WTC11 (cell line): ENCODE data around the gene OCSTAMP. TPM values are rescaled to one million over a fixed set of nuclear protein-coding genes. Genes with fewer than 3 reads are reported as not detected.

Experiments
- ATAC-seq: fragments of 200-7000 bp; cut with Tn5 transposase; 2 replicates; pipeline ENCODE4 v1.10.0; 2021; ENCODE audit warnings: mild to moderate bottlenecking, moderate library complexity
- CTCF ChIA-PET: fragments of 300-600 bp; sonication (Branson Sonifier 250); formaldehyde crosslinking; loops from one replicate; lab custom pipeline; 2021; ENCODE audit warnings: antibody characterized with exemption; lab: Charles Lee
- POLR2A ChIA-PET: fragments of 350-600 bp; sonication (Branson Sonifier 250); formaldehyde crosslinking; loops from one replicate; lab custom pipeline; 2021; ENCODE audit warnings: antibody characterized with exemption; lab: Charles Lee
- DNase-seq: peaks from one replicate; pipeline ENCODE4 v3.0.0; 2021; ENCODE audit warnings: low spot score
- H3K27ac Mint-ChIP-seq: 2 replicates; pipeline ENCODE4 v1.8.0; 2021; ENCODE audit warnings: mixed read lengths
- H3K27me3 Mint-ChIP-seq: 2 replicates; pipeline ENCODE4 v1.8.0; 2021; ENCODE audit warnings: low read depth, mild to moderate bottlenecking, moderate library complexity, mixed read lengths
- H3K36me3 Mint-ChIP-seq: 2 replicates; pipeline ENCODE4 v1.8.0; 2021; ENCODE audit warnings: mixed read lengths
- H3K4me1 Mint-ChIP-seq: 2 replicates; pipeline ENCODE4 v1.8.0; 2022; ENCODE audit warnings: mixed read lengths
- H3K4me3 Mint-ChIP-seq: 2 replicates; pipeline ENCODE4 v1.8.0; 2021; ENCODE audit warnings: mild to moderate bottlenecking, moderate library complexity, mixed read lengths
- H3K9me3 Mint-ChIP-seq: 2 replicates; pipeline ENCODE4 v1.8.0; 2021; ENCODE audit warnings: mixed read lengths
- ATF1 ChIP-seq: sonication (generic); formaldehyde crosslinking; IDR thresholded peaks from 2 replicates; pipeline ENCODE4 v1.8.1; 2023; ENCODE audit warnings: mild to moderate bottlenecking, moderate library complexity, missing genetic modification reagents
- CREM ChIP-seq: sonication (generic); formaldehyde crosslinking; IDR thresholded peaks from 2 replicates; pipeline ENCODE4 v1.8.1; 2022; ENCODE audit warnings: mild to moderate bottlenecking, missing genetic modification reagents, moderate library complexity
- EMX1 ChIP-seq: fragments of 250-450 bp; sonication (Bioruptor Pico); IDR thresholded peaks from 2 replicates; pipeline ENCODE4 v1.8.0; 2021; ENCODE audit warnings: mild to moderate bottlenecking
- FOXJ3 ChIP-seq: sonication (generic); formaldehyde crosslinking; IDR thresholded peaks from 2 replicates; pipeline ENCODE4 v1.9.0; 2021; ENCODE audit warnings: missing genetic modification reagents, mild to moderate bottlenecking, borderline replicate concordance
- IRF2 ChIP-seq: sonication (generic); formaldehyde crosslinking; IDR thresholded peaks from 2 replicates; pipeline ENCODE4 v1.8.0; 2022; ENCODE audit warnings: low read depth, missing genetic modification reagents, borderline replicate concordance
- RELA ChIP-seq: sonication (generic); formaldehyde crosslinking; IDR thresholded peaks from 2 replicates; pipeline ENCODE4 v1.8.1; 2022; ENCODE audit warnings: missing genetic modification reagents, mild to moderate bottlenecking, borderline replicate concordance
- RORB ChIP-seq: fragments of 250-450 bp; sonication (Bioruptor Pico); IDR thresholded peaks from 2 replicates; pipeline ENCODE4 v1.9.0; 2021; ENCODE audit warnings: mild to moderate bottlenecking
- TEAD4 ChIP-seq: sonication (generic); formaldehyde crosslinking; IDR thresholded peaks from 2 replicates; pipeline ENCODE4 v1.8.0; 2022; ENCODE audit warnings: mild to moderate bottlenecking, missing genetic modification reagents
- ZNF396 ChIP-seq: fragments of 250-450 bp; sonication (Bioruptor Pico); IDR thresholded peaks from 2 replicates; pipeline ENCODE4 v1.8.0; 2021; ENCODE audit warnings: mild to moderate bottlenecking, moderate library complexity, borderline replicate concordance
- ZNF416 ChIP-seq: fragments of 250-450 bp; sonication (Bioruptor Pico); IDR thresholded peaks from 2 replicates; pipeline ENCODE4 v1.9.0; 2021; ENCODE audit warnings: mild to moderate bottlenecking, inconsistent platforms
- ZNF423 ChIP-seq: fragments of 250-450 bp; sonication (Bioruptor Pico); IDR thresholded peaks from 2 replicates; pipeline ENCODE4 v2.1.2; 2022; ENCODE audit warnings: mild to moderate bottlenecking, moderate library complexity
- total RNA-seq: library from RNA; stranded (reverse); gene quantifications from 3 replicates; pipeline ENCODE4 v1.2.3, GENCODE V29; 2021
- TF ChIP-seq, protein P1 (sequence below): sonication (generic); formaldehyde crosslinking; IDR thresholded peaks from 2 replicates; pipeline ENCODE4 v1.8.0; 2023; ENCODE audit warnings: missing genetic modification reagents
- TF ChIP-seq, protein P2 (sequence below): sonication (generic); formaldehyde crosslinking; IDR thresholded peaks from 2 replicates; pipeline ENCODE4 v1.8.0; 2023; ENCODE audit warnings: mild to moderate bottlenecking, missing genetic modification reagents
- TF ChIP-seq, protein P3 (sequence below): sonication (generic); formaldehyde crosslinking; IDR thresholded peaks from 2 replicates; pipeline ENCODE4 v1.8.1; 2023; ENCODE audit warnings: mild to moderate bottlenecking, moderate library complexity, missing genetic modification reagents
- TF ChIP-seq, protein P4 (sequence below): sonication (generic); formaldehyde crosslinking; conservative IDR thresholded peaks from 2 replicates; pipeline ENCODE4 v1.8.1; 2023; ENCODE audit warnings: mild to moderate bottlenecking, low read depth, missing genetic modification reagents, moderate library complexity
- TF ChIP-seq, protein P5 (sequence below): fragments of 250-450 bp; sonication (Bioruptor Pico); IDR thresholded peaks from 2 replicates; pipeline ENCODE4 v1.8.0; 2021; ENCODE audit warnings: mild to moderate bottlenecking

OCSTAMP gene
- total RNA-seq, 1 experiment from 2014 or later = not detected

DNA sequence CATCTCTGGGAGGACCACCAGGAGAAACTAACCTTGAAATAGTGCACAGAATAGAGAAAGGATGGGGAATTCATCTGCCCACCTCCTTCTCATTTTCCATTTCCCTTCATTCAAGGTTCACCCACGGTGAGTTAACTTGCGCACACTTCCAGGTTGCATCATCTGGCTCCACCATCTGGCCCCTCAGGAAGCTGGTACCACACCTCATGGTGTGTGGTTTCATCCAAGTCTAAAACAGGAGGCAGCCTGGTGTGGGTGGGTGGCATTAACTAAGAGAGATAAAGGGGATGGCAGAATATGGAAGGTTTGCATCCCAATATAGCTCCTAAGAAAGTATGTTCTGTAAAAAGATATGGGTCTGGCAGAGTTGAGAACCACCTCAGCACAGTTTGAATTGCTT, 40.9 kb downstream of the OCSTAMP start (continued):
- TF ChIP-seq, protein P1, sequence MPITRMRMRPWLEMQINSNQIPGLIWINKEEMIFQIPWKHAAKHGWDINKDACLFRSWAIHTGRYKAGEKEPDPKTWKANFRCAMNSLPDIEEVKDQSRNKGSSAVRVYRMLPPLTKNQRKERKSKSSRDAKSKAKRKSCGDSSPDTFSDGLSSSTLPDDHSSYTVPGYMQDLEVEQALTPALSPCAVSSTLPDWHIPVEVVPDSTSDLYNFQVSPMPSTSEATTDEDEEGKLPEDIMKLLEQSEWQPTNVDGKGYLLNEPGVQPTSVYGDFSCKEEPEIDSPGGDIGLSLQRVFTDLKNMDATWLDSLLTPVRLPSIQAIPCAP (CRISPR knock-in tag) = no peak
- TF ChIP-seq, protein P2, sequence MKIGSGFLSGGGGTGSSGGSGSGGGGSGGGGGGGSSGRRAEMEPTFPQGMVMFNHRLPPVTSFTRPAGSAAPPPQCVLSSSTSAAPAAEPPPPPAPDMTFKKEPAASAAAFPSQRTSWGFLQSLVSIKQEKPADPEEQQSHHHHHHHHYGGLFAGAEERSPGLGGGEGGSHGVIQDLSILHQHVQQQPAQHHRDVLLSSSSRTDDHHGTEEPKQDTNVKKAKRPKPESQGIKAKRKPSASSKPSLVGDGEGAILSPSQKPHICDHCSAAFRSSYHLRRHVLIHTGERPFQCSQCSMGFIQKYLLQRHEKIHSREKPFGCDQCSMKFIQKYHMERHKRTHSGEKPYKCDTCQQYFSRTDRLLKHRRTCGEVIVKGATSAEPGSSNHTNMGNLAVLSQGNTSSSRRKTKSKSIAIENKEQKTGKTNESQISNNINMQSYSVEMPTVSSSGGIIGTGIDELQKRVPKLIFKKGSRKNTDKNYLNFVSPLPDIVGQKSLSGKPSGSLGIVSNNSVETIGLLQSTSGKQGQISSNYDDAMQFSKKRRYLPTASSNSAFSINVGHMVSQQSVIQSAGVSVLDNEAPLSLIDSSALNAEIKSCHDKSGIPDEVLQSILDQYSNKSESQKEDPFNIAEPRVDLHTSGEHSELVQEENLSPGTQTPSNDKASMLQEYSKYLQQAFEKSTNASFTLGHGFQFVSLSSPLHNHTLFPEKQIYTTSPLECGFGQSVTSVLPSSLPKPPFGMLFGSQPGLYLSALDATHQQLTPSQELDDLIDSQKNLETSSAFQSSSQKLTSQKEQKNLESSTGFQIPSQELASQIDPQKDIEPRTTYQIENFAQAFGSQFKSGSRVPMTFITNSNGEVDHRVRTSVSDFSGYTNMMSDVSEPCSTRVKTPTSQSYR = no peak
- TF ChIP-seq CREM (no peak), FOXJ3 (CRISPR knock-in tag) (no peak), IRF2 (CRISPR knock-in tag) (no peak), ZNF416 (no peak), EMX1 (no peak), ZNF423 (CRISPR knock-in tag) (no peak)
- TF ChIP-seq, protein P3, sequence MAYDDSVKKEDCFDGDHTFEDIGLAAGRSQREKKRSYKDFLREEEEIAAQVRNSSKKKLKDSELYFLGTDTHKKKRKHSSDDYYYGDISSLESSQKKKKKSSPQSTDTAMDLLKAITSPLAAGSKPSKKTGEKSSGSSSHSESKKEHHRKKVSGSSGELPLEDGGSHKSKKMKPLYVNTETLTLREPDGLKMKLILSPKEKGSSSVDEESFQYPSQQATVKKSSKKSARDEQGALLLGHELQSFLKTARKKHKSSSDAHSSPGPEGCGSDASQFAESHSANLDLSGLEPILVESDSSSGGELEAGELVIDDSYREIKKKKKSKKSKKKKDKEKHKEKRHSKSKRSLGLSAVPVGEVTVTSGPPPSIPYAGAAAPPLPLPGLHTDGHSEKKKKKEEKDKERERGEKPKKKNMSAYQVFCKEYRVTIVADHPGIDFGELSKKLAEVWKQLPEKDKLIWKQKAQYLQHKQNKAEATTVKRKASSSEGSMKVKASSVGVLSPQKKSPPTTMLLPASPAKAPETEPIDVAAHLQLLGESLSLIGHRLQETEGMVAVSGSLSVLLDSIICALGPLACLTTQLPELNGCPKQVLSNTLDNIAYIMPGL = no peak
- TF ChIP-seq, protein P4, sequence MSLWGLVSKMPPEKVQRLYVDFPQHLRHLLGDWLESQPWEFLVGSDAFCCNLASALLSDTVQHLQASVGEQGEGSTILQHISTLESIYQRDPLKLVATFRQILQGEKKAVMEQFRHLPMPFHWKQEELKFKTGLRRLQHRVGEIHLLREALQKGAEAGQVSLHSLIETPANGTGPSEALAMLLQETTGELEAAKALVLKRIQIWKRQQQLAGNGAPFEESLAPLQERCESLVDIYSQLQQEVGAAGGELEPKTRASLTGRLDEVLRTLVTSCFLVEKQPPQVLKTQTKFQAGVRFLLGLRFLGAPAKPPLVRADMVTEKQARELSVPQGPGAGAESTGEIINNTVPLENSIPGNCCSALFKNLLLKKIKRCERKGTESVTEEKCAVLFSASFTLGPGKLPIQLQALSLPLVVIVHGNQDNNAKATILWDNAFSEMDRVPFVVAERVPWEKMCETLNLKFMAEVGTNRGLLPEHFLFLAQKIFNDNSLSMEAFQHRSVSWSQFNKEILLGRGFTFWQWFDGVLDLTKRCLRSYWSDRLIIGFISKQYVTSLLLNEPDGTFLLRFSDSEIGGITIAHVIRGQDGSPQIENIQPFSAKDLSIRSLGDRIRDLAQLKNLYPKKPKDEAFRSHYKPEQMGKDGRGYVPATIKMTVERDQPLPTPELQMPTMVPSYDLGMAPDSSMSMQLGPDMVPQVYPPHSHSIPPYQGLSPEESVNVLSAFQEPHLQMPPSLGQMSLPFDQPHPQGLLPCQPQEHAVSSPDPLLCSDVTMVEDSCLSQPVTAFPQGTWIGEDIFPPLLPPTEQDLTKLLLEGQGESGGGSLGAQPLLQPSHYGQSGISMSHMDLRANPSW (CRISPR knock-in tag) = no peak
- TF ChIP-seq, protein P5, sequence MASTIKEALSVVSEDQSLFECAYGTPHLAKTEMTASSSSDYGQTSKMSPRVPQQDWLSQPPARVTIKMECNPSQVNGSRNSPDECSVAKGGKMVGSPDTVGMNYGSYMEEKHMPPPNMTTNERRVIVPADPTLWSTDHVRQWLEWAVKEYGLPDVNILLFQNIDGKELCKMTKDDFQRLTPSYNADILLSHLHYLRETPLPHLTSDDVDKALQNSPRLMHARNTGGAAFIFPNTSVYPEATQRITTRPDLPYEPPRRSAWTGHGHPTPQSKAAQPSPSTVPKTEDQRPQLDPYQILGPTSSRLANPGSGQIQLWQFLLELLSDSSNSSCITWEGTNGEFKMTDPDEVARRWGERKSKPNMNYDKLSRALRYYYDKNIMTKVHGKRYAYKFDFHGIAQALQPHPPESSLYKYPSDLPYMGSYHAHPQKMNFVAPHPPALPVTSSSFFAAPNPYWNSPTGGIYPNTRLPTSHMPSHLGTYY (CRISPR knock-in tag) = no peak

DNA sequence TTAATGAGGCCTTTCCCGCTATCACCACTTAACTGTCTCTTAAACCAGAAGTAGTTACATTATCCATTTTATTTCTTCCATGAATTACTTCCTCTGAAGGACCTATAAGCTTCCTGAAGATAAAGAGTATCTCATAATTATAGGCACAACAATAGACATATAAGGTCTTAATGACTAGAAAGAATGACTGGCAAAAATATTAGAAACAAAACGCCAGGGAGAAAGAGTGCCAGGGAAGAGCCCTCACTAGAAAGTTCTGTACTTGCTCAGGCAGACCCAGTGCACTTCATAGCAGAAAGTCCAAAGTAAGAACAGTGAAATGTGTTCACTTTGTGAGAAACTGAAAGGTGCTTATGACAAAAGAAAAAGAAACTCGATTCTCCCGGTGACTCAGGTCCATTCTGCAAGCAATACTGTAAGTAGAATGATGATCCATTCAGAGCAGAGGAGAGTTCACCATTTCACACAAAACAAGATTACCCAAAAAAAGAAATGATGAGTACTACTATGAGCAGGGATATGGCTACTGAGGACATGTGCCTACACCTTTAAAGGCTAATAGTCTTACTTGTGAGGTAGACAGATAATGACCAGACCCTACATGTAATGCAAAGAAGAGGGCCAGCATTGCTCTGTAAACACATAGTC, 42.6 kb downstream of the OCSTAMP start:
- Mint-ChIP-seq H3K9me3 (peaks cover 54% of the 10 kb centered on the region), H3K36me3 (peaks cover 78% of the 10 kb centered on the region), H3K27ac (no peak overlapping the region)
- TF ChIP-seq RORB (CRISPR knock-in tag) (no peak), ATF1 (CRISPR knock-in tag) (no peak)
- TF ChIP-seq, all 79 proteins: peak for 0
- no peak overlapping the region for H3K4me3 Mint-ChIP-seq
- peaks cover 5% of the 10 kb centered on the region for H3K27me3 Mint-ChIP-seq
- POLR2A ChIA-PET = no interaction called here
- ATAC-seq (no peak), DNase-seq (no peak)
- peaks cover 4% of the 10 kb centered on the region for H3K4me1 Mint-ChIP-seq
- CTCF ChIA-PET = no interaction called here

DNA sequence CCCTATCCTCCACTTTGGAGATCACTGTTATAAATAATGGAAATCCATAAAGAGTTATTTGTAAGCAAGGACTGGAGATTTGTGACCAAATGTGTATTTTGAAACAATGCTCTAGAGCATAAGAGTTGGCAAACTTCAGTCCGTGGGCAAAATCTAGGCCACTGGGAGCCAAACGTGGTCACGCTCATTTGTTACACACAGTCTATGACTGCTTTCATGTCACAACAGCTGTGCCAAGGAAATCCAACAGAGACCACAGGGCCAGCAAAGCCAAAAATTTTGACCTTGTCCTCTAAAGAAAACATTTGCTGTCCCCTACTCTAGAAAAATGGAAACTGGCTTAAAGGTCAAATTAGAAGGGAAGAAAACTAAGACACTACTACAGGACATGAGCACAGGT, 44.9 kb downstream of the OCSTAMP start:
- Mint-ChIP-seq H3K4me1 (no peaks in the 10 kb centered on the region), H3K9me3 (peaks cover 77% of the 10 kb centered on the region), H3K27me3 (peaks cover 23% of the 10 kb centered on the region), H3K36me3 (peaks cover 84% of the 10 kb centered on the region), H3K4me3 (no peak overlapping the region), H3K27ac (no peak overlapping the region)
- CTCF ChIA-PET = no interaction called here
- POLR2A ChIA-PET = no interaction called here
- TF ChIP-seq, protein P4 (CRISPR knock-in tag) = no peak
- TF ChIP-seq ZNF396 (no peak), TEAD4 (CRISPR knock-in tag) (no peak), ATF1 (CRISPR knock-in tag) (no peak), RELA (CRISPR knock-in tag) (no peak)
- ATAC-seq (no peak), DNase-seq (no peak)
